ENCODE measurements around the gene TACR3.

DNA sequence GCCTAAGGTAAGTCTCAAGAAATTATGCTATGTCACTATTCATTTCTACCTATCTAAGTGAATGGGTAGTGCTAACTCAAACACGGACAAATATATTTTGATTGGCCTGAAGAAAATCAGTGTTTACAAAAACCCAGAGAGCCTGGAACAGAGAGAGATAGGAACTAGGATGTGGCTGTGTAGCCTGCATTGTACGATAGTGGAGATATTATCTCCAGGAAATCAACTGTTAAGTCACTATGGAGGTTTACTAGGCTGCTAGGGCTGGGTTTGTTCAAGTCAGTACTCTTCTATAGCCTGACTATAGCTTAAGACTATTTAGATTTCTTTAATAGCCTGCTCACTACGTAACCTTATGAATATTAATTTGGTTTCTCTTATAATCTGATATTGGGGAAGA lies 127.9 kb downstream of the TACR3 start:
- TF ChIP-seq, protein P1, sequence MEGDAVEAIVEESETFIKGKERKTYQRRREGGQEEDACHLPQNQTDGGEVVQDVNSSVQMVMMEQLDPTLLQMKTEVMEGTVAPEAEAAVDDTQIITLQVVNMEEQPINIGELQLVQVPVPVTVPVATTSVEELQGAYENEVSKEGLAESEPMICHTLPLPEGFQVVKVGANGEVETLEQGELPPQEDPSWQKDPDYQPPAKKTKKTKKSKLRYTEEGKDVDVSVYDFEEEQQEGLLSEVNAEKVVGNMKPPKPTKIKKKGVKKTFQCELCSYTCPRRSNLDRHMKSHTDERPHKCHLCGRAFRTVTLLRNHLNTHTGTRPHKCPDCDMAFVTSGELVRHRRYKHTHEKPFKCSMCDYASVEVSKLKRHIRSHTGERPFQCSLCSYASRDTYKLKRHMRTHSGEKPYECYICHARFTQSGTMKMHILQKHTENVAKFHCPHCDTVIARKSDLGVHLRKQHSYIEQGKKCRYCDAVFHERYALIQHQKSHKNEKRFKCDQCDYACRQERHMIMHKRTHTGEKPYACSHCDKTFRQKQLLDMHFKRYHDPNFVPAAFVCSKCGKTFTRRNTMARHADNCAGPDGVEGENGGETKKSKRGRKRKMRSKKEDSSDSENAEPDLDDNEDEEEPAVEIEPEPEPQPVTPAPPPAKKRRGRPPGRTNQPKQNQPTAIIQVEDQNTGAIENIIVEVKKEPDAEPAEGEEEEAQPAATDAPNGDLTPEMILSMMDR (IDR thresholded peaks at IDR 0.05): no peak
- TF ChIP-seq POLR2AphosphoS5 (IDR thresholded peaks at IDR 0.05; ENCODE audit: low read depth, low read length): no peak
- no peak for TF ChIP-seq TCF7L2 (IDR thresholded peaks at IDR 0.05; ENCODE audit: low read depth, low read length)
- TF ChIP-seq, protein P2, sequence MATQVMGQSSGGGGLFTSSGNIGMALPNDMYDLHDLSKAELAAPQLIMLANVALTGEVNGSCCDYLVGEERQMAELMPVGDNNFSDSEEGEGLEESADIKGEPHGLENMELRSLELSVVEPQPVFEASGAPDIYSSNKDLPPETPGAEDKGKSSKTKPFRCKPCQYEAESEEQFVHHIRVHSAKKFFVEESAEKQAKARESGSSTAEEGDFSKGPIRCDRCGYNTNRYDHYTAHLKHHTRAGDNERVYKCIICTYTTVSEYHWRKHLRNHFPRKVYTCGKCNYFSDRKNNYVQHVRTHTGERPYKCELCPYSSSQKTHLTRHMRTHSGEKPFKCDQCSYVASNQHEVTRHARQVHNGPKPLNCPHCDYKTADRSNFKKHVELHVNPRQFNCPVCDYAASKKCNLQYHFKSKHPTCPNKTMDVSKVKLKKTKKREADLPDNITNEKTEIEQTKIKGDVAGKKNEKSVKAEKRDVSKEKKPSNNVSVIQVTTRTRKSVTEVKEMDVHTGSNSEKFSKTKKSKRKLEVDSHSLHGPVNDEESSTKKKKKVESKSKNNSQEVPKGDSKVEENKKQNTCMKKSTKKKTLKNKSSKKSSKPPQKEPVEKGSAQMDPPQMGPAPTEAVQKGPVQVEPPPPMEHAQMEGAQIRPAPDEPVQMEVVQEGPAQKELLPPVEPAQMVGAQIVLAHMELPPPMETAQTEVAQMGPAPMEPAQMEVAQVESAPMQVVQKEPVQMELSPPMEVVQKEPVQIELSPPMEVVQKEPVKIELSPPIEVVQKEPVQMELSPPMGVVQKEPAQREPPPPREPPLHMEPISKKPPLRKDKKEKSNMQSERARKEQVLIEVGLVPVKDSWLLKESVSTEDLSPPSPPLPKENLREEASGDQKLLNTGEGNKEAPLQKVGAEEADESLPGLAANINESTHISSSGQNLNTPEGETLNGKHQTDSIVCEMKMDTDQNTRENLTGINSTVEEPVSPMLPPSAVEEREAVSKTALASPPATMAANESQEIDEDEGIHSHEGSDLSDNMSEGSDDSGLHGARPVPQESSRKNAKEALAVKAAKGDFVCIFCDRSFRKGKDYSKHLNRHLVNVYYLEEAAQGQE (IDR thresholded peaks at IDR 0.05; ENCODE audit: insufficient read depth in 1 of 2, low read depth in 2 of 2, low read length in 1 of 2): no peak

Data from Panc1 (cell line).